Measurements from ENCODE around the gene ARHGAP4. TPM values are rescaled to one million over a fixed set of nuclear protein-coding genes. Genes with fewer than 3 reads are reported as not detected.

ARHGAP4 gene
- total RNA-seq, 4 donors from 2014 or later = 44.9 to 52.4 (median 49.9) TPM

- H3K27ac ChIP-seq = no peak overlapping the region
- H3K4me3 ChIP-seq = no peak overlapping the region
- WGBS, 2 donors (ENCODE audit: low coverage in 1 of 2) = 38% methylated on average over 8 of the region's 8 CpGs; no CpG with 5 or more reads in 1 of the 2 donors
- intact Hi-C loops (cut with DNase I; ENCODE audit: low total_unique reads) (no loop called here), in situ Hi-C loops (cut with MboI; ENCODE audit: low pct_ligation_motif_present in 1 of 4, low pct_unique_long_range_greater_than_20kb in 1 of 4, low sequenced_read_pairs in 3 of 4) (no loop called here)
- H3K36me3 ChIP-seq = no peaks in the 10 kb centered on the region
- H3K4me1 ChIP-seq = peaks cover 0 to 6% (median 3%) of the 10 kb centered on the region in 4 donors
- no peak for TF ChIP-seq POLR2A (IDR thresholded peaks at IDR 0.05)
- TF ChIP-seq POLR2AphosphoS5 (IDR thresholded peaks at IDR 0.05) = no peak
- TF ChIP-seq CTCF (IDR thresholded peaks at IDR 0.05) = no peak
- TF ChIP-seq EP300 (IDR thresholded peaks at IDR 0.05; ENCODE audit: low read depth) = no peak
- H3K27me3 ChIP-seq = peaks cover 62% of the 10 kb centered on the region
- H3K9me3 ChIP-seq = no peaks in the 10 kb centered on the region
- no peak for DNase-seq
Measured at GRCh38 chrX:153882086-153882498, 44.0 kb downstream of the ARHGAP4 start.

GRCh38 chrX:153881281-153881680 lies 44.8 kb downstream of the ARHGAP4 start:
- Histone ChIP-seq H3K27me3 (peaks cover 54% of the 10 kb centered on the region), H3K4me1 (peaks cover 0 to 6% (median 3%) of the 10 kb centered on the region in 4 donors), H3K4me3 (no peak overlapping the region), H3K36me3 (no peaks in the 10 kb centered on the region), H3K9me3 (no peaks in the 10 kb centered on the region), H3K27ac (no peak overlapping the region)
- in situ Hi-C loops (cut with MboI; ENCODE audit: low pct_ligation_motif_present in 1 of 4, low pct_unique_long_range_greater_than_20kb in 1 of 4, low sequenced_read_pairs in 3 of 4) (no loop called here), intact Hi-C loops (cut with DNase I; ENCODE audit: low total_unique reads) (no loop called here)
- no peak for DNase-seq
- WGBS, 2 donors (ENCODE audit: low coverage in 1 of 2) = 55% methylated on average over 7 of the region's 7 CpGs; no CpG with 5 or more reads in 1 of the 2 donors
- no peak for TF ChIP-seq EP300 (IDR thresholded peaks at IDR 0.05; ENCODE audit: low read depth)
- TF ChIP-seq POLR2AphosphoS5 (IDR thresholded peaks at IDR 0.05) = no peak
- TF ChIP-seq POLR2A (IDR thresholded peaks at IDR 0.05) = no peak
- no peak for TF ChIP-seq CTCF (IDR thresholded peaks at IDR 0.05)

- H3K9me3 ChIP-seq = no peaks in the 10 kb centered on the region
- TF ChIP-seq POLR2AphosphoS5 (IDR thresholded peaks at IDR 0.05) (no peak), EP300 (IDR thresholded peaks at IDR 0.05; ENCODE audit: low read depth) (no peak), POLR2A (IDR thresholded peaks at IDR 0.05) (no peak), CTCF (IDR thresholded peaks at IDR 0.05) (no peak)
- intact Hi-C loops (cut with DNase I; ENCODE audit: low total_unique reads) = no loop called here
- H3K36me3 ChIP-seq = no peaks in the 10 kb centered on the region
- no peak overlapping the region for H3K27ac ChIP-seq
- DNase-seq = no peak
- peaks cover 49% of the 10 kb centered on the region for H3K27me3 ChIP-seq
- in situ Hi-C loops (cut with MboI; ENCODE audit: low pct_ligation_motif_present in 1 of 4, low pct_unique_long_range_greater_than_20kb in 1 of 4, low sequenced_read_pairs in 3 of 4) = no loop called here
- no peak overlapping the region for H3K4me3 ChIP-seq
- H3K4me1 ChIP-seq = peaks cover 0 to 4% (median 2%) of the 10 kb centered on the region in 4 donors
- WGBS, 2 donors (ENCODE audit: low coverage in 1 of 2) = 29% methylated on average over 6 of the region's 6 CpGs; no CpG with 5 or more reads in 1 of the 2 donors
Measured at GRCh38 chrX:153880440-153880815, 45.6 kb downstream of the ARHGAP4 start.

GRCh38 chrX:153879741-153880439 lies 46.2 kb downstream of the ARHGAP4 start:
- H3K9me3 ChIP-seq = no peaks in the 10 kb centered on the region
- no peak overlapping the region for H3K27ac ChIP-seq
- TF ChIP-seq POLR2AphosphoS5 (IDR thresholded peaks at IDR 0.05) = no peak
- no peak for TF ChIP-seq EP300 (IDR thresholded peaks at IDR 0.05; ENCODE audit: low read depth)
- no peak for TF ChIP-seq POLR2A (IDR thresholded peaks at IDR 0.05)
- no peak for TF ChIP-seq CTCF (IDR thresholded peaks at IDR 0.05)
- in situ Hi-C loops (cut with MboI; ENCODE audit: low pct_ligation_motif_present in 1 of 4, low pct_unique_long_range_greater_than_20kb in 1 of 4, low sequenced_read_pairs in 3 of 4) (no loop called here), intact Hi-C loops (cut with DNase I; ENCODE audit: low total_unique reads) (no loop called here)
- no peak overlapping the region for H3K4me3 ChIP-seq
- H3K36me3 ChIP-seq = no peaks in the 10 kb centered on the region
- WGBS, 2 donors (ENCODE audit: low coverage in 1 of 2) = 65% methylated on average over 12 of the region's 12 CpGs; no CpG with 5 or more reads in 1 of the 2 donors
- H3K27me3 ChIP-seq = peaks cover 44% of the 10 kb centered on the region
- H3K4me1 ChIP-seq = no peaks in the 10 kb centered on the region
- DNase-seq = no peak
